GM12801 (cell line): ENCODE data around the gene SPIRE1.
A peak's percentile ranks its signal among the peaks of the same experiment; 100 is the strongest.

Experiments
- TF ChIP-seq, protein P1 (sequence below): IDR thresholded peaks from one replicate; pipeline ENCODE4 v1.5.1; 2011; ENCODE audit warnings: control low read depth; ENCODE audit not compliant: insufficient read length; ENCODE audit errors: extremely low read depth

Gene SPIRE1

DNA sequence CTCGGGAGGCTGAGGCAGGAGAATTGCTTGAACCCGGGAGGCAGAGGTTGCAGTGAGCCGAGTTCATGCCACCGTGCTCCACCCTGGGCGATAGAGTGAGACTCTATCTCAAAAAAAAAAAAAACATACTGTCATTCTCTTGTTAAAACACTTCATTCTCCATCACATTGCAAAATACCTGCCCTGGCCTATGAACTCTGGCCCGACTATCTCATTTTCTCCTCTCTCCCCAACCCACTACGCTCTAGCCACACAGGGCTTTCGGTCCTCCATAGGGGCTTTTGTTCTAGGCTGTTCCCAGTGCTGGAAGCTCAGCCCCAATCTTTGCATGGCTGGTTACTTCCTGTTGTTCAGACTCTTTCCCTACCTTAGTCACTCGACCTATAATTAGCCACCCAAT is 34.3 kb upstream of the SPIRE1 start:
- TF ChIP-seq, protein P1, sequence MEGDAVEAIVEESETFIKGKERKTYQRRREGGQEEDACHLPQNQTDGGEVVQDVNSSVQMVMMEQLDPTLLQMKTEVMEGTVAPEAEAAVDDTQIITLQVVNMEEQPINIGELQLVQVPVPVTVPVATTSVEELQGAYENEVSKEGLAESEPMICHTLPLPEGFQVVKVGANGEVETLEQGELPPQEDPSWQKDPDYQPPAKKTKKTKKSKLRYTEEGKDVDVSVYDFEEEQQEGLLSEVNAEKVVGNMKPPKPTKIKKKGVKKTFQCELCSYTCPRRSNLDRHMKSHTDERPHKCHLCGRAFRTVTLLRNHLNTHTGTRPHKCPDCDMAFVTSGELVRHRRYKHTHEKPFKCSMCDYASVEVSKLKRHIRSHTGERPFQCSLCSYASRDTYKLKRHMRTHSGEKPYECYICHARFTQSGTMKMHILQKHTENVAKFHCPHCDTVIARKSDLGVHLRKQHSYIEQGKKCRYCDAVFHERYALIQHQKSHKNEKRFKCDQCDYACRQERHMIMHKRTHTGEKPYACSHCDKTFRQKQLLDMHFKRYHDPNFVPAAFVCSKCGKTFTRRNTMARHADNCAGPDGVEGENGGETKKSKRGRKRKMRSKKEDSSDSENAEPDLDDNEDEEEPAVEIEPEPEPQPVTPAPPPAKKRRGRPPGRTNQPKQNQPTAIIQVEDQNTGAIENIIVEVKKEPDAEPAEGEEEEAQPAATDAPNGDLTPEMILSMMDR, result no peak

DNA sequence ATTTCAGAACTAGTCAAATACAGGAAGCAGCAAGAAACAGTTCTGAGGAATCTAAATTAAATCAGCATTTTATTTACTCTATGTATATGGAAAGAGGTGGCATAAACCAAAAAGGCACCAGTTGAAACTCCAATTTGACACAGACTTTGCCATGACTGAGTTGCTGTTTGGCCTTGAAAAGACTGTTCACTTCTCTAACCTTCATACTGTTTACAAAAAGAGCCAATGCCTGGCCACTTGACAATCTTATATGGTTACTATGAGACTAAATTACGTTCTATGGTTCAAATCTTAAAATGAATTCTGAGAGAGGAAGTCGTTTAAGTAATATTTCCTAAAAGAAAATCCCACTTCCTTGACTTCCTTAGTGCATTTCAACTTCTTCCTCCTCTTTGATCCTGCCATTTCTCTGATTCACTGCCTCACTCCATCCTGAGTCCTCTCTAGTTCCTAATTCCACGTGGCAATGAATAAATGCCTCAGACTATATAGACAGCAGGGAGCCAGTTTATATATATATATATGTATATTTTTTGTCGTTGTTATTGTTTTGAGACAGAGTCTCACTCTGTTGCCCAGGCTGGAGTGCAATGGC is 31.4 kb upstream of the SPIRE1 start:
- TF ChIP-seq, protein P1, result no peak

DNA sequence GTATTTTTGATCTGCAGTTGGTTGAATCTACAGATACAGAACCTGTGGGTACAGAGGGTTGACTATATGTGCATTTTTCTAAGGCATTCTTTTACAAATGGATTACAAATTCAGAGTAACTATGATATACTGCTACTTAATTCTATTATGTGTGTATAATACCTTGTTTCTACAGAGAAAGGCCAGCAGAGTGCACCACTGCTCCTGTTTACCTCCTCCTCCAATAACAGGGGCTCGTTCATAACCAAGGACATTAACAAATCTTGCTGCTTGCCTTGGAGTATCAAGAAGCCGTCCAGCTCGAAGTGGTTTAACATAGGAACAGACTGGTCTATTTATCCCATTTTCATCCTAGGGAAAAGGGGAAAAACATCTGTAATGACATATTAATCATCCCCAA is 28.2 kb upstream of the SPIRE1 start:
- TF ChIP-seq, protein P1, result no peak

DNA sequence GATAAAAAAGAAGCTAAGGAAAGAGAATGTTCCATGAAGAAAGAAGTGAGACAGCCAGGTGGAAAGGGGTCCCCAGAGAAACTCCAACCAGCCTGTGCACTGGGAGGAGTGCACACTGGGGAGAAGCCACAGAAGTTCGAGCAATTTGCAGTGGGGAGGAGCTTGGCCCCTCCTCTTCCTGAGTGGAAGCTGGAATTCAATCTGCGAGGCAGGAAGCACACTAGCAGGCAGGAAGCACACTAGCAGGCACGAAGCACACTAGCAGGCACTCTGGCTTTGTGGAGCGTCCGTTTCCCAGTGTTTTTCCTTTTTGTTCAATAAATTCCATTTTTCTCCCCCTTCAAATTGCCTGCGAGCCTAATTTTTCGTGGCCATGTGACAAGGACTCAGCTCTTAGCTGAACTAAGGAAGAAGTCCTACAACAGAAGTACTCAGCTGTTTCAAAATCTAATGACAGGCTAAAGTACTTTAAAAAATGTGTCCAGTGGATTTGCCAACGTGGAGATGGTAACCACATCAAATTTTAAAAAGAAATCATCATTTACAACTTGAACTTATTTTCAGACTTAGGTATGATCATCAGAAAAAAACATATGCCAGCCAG is 21.4 kb upstream of the SPIRE1 start:
- TF ChIP-seq, protein P1, result no peak

DNA sequence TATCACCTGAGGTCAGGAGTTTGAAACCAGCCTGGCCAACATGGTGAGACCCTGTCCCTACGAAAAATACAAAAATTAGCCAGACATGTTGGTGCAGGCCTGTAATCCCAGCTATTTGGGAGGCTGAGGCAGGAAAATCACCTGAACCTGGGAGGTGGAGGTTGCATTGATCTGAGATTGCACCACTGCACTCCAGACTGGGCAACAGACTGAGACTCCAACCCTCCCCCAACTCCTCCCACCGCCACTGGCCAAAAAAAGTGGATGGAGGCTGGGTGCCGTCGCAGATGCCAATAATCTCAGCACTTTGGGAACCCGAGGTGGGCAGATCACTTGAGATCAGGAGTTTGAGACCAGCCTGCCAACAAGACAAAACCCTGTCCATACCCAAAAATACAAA is 10.1 kb upstream of the SPIRE1 start:
- TF ChIP-seq, protein P1, result no peak

DNA sequence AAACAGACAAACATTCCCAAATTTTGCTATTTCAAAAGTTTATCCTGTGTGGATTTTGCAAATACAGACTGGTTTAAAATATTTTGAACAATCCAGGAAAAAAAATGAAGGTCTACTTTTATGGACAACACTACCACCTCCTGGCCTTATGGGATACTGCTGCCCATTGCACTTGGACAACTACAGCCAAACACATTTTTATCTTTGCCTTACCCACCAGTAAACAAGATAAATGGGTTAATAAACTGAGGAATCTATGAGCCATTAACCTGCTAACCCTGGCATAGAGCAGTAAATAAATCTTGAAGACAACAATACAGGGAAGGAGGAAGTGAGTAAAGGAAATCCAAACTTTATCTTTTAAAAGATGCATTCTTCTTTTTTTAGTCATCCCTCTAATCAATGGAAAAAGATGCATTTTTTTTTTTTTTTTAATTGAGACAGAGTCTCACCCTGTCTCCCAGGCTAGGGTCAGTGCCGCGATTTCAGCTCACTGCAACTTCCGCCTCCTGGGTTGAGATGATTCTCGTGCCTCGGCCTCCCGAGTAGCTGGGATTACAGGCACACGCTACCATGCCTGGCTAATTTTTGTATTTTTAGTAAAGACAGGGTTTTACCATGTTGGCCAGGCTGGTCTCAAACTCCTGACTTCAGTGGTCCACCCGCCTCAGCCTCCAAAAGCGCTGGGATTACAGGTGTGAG is 2.1 kb upstream of the SPIRE1 start:
- TF ChIP-seq, protein P1, result peak; percentile 48

DNA sequence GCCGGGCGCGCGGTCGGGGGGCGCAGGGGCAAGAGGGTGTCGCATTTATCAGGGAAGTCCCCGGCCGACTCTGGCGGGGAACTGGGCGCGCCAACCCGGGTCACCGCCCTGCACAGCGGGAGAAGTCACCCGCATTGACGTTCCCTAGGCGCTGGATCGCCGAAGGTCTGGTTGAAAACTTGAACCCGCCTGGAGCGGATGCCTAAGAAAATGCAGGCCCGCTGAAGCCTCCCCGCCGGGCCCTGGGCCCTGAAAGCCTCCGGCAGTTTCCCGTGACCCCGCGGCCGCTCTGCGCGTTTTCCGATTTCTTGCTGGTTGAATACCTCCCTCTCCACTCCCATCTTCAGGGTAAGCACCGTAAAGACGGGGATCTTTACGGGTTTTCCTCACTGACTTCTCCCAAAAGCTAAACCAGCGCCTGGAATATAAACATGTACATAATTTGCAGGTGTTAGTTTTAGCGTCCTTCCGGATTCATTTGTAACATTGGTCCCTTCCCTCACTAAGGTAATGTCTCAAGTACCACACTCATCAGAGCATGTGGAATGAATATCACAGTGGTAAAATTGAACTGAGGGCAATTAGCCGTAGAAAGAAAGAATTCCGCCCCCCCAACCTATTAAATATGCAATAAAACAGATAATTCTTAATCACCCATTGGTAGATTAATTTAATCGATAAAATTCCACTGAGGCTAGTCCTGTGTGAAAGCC is 675 bp upstream of the SPIRE1 start:
- TF ChIP-seq, protein P1, result no peak
